Fibroblast of villous mesenchyme (primary cell): ENCODE data around the gene ACIN1. TPM values are rescaled to one million over a fixed set of nuclear protein-coding genes. Genes with fewer than 3 reads are reported as not detected.
A peak's percentile ranks its signal among the peaks of the same experiment; 100 is the strongest.

Source experiments
- DNase-seq: peaks from one replicate; pipeline ENCODE4 v3.0.0-alpha.2; 2010; ENCODE audit warnings: low read depth
- H3K4me3 ChIP-seq: 2 replicates; pipeline ENCODE4 v1.5.1; 2011; ENCODE audit warnings: low read depth, mild to moderate bottlenecking, low read length
- CTCF ChIP-seq: IDR thresholded peaks from 2 replicates; pipeline ENCODE4 v1.5.1; 2012; ENCODE audit warnings: low read depth, mild to moderate bottlenecking, low read length; ENCODE audit not compliant: insufficient read depth
- total RNA-seq: library from RNA; depleted of rRNA; stranded (reverse); fragments of >200 nt; gene quantifications from 2 replicates; pipeline ENCODE4 v1.2.3, GENCODE V29; 2012

ACIN1 gene
- total RNA-seq, 1 donor, result 106 TPM

DNA sequence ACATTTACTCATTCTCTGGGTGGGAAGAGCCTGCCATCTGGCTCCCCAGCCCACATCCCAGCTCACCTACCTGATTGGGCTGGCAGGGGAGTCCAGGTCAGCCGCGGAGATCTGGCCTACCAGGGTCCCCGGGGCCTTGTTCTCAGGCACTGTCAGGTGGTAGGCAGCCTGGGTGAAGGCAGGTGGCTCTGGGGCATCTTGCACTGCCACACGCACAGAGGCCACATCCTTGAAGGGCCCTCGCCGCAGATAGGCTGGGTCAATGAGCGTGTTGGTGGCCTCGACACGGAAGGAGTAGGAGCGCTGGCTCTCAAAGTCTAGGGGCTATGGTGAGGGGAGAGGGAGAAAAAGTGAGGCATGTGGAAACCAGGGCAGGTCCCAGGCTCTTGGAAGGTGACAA is 41.5 kb downstream of the ACIN1 start:
- no peak for TF ChIP-seq CTCF
- H3K4me3 ChIP-seq, result no peak overlapping the region
- DNase-seq, result no peak

GRCh38 chr14:23052671-23053070 is 42.3 kb downstream of the ACIN1 start:
- no peak for DNase-seq
- no peak overlapping the region for H3K4me3 ChIP-seq
- TF ChIP-seq CTCF, result no peak

DNA sequence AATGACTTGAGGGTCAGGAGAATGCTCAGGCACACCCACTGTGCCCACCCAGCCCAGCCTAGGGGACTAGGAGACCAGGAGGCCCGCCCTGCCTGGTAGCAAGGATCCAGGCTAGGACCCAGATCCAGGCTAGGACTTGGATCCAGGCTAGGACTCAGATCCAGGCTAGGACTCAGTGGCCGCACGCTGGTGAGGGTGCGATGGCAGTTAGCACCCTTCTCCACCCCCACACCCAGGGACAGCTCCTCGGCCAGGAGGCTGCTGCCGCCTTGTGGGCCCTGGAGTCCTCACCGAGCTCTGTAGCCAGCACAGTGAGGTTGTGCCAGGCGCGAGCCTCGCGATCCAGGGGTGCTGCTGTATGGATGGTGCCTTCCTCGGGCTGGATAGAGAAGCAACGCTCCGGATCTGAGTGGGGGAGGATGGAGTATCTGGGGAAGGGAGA is 42.7 kb downstream of the ACIN1 start:
- TF ChIP-seq CTCF, result peak; percentile 37
- no peak for DNase-seq
- H3K4me3 ChIP-seq, result no peak overlapping the region

DNA sequence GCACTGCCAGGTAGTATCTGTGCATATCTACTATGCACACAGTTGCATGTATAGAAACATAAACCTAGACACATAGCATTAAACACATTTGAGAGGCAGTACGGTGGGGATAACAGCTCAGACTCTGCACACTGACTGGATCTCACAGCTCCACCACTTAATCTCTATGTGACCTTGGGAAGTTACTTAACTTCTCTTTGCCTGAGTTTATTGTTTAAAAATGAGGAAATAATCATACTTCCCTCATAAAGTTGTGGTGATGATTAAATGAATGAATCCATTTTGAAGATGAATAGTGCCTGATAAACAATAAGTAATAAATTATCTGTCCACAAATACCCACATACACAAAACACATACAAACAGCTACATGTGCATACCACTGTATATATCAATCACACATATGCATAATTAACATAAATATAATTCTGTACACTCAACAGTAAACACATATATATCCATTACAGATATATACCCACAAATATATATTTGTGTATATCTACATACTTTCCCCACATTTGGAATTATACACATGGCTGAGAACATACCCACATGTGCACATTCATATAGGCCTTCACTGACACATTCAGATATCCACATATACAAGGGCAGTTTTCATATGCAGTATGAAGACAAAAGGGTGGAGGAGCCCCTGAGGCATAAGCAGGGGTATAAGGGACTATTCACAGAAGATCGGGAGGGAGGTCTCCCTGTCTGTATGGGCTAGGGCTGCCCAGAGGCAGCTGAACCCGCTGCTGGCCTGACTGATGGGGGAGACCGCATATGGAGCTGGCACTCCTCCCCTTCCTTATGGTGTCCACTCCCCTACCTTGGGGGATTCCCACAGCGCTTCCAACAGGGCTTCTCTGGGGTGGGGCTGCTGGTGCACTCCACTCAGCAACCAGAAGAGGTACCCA is 43.5 kb downstream of the ACIN1 start:
- TF ChIP-seq CTCF, result no peak
- H3K4me3 ChIP-seq, result no peak overlapping the region

GRCh38 chr14:23049011-23049410 is 45.9 kb downstream of the ACIN1 start:
- H3K4me3 ChIP-seq, result no peak overlapping the region
- TF ChIP-seq CTCF, result no peak
- no peak for DNase-seq

More for the DNA sequence above, 43.5 kb downstream of the ACIN1 start:
- DNase-seq, result no peak

- TF ChIP-seq CTCF, result no peak
- no peak for DNase-seq
- no peak overlapping the region for H3K4me3 ChIP-seq
These were observed 46.9 kb downstream of the ACIN1 start for GRCh38 chr14:23047751-23048693.
